ENCODE data around the gene NCOA3.

DNA sequence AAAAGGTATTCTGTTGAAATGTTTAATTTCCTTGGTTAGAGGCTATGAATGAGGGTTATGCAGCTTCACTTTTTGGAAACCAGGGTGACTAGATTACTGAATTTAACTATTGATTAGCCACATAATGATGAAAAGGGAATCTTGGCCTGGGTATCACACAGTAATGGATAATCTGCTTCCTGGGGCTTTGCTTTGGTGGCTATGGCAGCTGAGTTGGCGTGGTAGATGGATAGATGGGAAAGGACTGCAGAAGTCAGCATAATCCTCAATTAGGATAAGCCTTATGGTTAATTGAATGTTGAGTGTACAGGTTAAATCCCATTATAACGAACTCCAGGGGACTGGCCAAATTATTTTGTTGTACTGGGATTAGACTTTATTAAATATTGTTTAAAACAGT is 5.2 kb downstream of the NCOA3 start:
- TF ChIP-seq, protein P1, sequence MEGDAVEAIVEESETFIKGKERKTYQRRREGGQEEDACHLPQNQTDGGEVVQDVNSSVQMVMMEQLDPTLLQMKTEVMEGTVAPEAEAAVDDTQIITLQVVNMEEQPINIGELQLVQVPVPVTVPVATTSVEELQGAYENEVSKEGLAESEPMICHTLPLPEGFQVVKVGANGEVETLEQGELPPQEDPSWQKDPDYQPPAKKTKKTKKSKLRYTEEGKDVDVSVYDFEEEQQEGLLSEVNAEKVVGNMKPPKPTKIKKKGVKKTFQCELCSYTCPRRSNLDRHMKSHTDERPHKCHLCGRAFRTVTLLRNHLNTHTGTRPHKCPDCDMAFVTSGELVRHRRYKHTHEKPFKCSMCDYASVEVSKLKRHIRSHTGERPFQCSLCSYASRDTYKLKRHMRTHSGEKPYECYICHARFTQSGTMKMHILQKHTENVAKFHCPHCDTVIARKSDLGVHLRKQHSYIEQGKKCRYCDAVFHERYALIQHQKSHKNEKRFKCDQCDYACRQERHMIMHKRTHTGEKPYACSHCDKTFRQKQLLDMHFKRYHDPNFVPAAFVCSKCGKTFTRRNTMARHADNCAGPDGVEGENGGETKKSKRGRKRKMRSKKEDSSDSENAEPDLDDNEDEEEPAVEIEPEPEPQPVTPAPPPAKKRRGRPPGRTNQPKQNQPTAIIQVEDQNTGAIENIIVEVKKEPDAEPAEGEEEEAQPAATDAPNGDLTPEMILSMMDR (IDR thresholded peaks at IDR 0.05; ENCODE audit: low read length) = no peak
- TF ChIP-seq EZH2 (IDR thresholded peaks at IDR 0.05; ENCODE audit: borderline replicate concordance, low read length) = no peak

Data from OCI-LY1 (cell line).